LNCAP (cell line): Measurements from ENCODE around the gene DPYD.

ENCODE experiments used
- TF ChIP-seq, protein P1 (sequence below): fragments of 450-650 bp; IDR thresholded peaks from 2 replicates; pipeline ENCODE4 v1.5.1; 2017; ENCODE audit warnings: mild to moderate bottlenecking

Gene DPYD

DNA sequence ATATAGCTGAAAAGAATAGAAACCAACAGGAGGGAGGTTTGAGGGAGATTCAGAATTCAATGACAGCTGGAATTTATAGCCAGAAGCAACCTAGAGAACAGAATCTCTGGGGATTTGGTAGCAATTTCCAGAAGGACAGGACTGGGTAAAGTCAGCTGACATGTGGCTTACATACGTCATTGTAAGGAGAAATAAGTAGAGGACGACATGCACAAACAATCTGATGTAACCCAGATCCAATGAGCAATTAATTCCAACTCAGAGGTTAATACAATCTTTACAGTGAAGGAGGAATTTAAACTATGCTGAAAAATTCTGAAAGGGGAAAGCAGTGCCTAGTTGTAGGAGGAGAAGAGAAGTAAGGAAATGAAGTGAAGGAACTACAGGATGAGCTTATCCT is 815.3 kb downstream of the DPYD start:
- TF ChIP-seq, protein P1, sequence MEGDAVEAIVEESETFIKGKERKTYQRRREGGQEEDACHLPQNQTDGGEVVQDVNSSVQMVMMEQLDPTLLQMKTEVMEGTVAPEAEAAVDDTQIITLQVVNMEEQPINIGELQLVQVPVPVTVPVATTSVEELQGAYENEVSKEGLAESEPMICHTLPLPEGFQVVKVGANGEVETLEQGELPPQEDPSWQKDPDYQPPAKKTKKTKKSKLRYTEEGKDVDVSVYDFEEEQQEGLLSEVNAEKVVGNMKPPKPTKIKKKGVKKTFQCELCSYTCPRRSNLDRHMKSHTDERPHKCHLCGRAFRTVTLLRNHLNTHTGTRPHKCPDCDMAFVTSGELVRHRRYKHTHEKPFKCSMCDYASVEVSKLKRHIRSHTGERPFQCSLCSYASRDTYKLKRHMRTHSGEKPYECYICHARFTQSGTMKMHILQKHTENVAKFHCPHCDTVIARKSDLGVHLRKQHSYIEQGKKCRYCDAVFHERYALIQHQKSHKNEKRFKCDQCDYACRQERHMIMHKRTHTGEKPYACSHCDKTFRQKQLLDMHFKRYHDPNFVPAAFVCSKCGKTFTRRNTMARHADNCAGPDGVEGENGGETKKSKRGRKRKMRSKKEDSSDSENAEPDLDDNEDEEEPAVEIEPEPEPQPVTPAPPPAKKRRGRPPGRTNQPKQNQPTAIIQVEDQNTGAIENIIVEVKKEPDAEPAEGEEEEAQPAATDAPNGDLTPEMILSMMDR: no peak

DNA sequence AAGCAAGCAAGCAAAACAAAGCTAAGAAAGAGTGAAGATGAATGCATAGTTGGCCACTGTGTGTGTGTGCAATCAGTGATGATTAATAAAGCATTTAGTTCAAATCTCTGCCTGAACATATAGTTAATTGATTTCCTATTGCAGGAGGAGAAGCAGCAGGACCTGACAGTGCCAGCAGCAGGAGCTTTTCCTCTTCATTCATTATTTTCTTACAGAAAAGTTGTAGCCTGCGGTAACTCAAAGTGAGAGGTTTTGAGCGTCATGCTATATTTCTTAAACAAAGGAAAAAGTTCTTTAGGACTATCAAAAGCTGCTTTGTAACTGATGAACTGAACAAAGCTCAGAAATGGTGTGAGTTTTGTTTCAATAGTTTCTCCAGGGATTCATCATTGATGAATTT is 819.3 kb downstream of the DPYD start:
- TF ChIP-seq, protein P1: no peak

DNA sequence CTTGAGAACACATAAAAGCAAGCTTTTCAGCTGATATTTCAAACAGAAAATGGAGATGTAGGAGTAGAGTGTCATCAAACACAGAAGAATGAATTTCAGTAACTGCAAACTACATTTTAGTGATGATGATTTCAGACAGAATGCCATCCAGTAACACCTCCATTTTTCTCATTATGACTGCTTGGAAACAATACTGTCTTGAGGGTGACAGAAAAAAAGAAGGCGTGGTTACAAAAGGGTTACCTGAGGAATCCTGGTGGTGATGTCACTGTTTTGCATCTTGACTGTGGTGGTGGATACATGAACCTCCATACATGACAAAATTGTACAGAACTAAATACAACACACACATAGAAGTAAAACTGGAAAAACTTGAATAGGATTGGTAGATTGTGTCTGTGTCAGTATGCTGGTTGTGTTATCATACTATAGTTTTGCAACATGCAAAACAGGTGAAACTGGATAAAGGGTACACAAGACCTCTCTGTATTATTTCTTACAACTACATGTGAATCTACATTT is 823.4 kb downstream of the DPYD start:
- TF ChIP-seq, protein P1: no peak

DNA sequence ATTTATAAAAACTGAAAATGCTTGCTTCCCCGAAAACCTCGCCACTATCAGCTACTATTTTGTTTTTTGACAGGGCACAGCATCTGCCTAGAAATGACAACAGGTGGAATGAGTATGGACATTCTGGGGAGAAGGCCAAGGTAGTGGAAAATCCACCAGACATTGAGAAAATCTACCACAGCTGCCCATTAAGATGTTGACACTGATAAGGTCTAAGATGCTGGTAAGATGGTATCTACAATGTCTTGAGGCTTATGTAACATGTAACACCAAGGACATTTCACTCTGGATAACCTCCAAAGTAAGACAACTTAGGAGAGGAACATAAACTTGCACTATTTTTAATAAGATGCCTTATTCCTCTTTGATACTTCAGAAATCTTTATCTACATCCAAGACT is 825.1 kb downstream of the DPYD start:
- TF ChIP-seq, protein P1: no peak

DNA sequence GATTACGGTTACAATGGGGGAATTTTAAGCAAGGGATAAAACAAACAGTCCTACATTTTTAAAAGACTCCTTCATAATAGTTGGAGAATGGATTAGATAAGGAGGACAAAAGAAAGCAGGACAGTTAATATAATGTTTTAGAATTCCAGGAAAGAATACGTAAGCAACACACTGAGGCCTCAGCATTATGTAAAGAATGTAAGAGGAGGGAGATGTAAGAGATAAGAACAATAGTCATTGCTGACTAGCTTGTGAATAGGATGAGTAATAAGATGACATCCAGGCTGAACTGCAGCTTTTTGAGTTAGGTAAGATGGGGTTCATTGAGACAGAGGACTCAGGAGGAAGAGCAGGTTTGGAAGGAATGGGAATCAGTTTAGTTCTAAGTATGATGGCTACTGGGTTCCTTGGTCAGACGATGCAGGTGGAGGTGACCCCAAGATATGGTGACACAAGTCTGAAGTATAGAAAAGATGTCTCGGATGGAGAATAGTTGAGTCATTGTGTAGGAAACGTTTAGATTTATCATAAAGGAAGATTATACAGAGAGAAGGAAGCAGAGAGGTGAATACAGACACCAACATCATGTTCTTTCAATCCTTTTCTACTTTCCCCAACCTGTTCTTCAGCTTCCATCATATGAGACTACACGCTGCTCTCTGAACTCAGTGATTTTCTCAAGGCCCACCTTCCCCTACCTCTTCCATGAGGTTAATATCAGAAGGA is 826.4 kb downstream of the DPYD start:
- TF ChIP-seq, protein P1: no peak

DNA sequence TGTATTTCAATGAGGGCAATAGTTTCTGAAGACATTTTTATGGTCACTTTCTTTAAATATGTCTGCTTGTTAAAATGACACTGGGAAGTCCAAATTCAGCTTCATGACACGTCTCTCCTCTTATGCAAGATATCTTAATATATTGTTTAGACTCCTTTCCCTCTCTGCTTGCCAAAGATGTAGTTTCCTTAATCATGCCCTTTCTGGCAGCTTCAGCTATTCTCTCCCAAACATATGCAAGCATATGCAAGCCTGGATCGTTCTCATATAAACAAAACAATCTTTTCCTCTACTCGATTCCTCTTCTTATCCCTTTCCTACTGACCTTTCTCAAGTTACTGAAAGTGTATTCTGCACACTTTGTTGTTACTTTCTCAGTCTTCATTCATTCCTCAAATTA is 827.1 kb downstream of the DPYD start:
- TF ChIP-seq, protein P1: no peak

DNA sequence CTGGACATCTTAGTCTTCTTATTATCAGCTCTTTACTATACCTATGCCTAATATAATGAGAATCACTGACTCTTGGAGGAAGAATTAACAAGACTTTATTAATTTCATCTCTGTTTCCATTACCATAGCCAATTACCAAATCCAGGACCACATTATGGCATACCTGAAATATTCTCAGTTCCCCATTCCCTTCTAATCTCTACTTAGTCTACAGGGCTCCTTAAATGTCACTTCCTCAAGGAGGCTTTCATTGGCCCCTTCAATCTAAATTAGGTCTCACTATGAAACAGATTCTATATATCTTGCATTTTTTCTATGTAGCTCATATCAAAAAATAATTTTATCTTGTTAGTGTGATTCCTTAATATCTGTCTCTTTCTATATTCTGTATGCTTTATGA is 828.0 kb downstream of the DPYD start:
- TF ChIP-seq, protein P1: no peak

DNA sequence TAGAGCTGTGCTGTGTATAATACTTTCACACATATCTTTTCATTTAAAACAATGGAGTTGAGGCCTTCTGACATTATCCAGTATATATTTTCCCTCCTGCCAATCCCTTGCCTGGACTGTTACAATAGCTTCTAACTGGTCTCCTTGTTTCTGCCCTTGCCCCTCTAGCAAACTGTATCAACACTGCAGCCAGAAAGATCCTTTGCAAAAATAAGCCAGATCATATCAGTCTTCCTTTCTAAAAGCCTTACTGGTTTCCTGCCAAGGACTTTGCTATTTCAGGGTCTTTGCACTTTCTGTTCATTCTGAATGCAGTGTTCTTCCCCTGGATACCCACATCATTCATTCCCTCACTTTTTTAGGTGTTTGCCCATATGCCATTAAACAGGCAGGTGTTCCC is 829.2 kb downstream of the DPYD start:
- TF ChIP-seq, protein P1: no peak
